GM19468 (cell line): ENCODE measurements around the gene CD200.
"Not testable (repeated sequence)": the region's sequence is repeated elsewhere in the genome, so short reads cannot be mapped to it uniquely, and the experiment has no call there.

Experiments used
- ATAC-seq: cut with Tn5 transposase; IDR thresholded peaks from one replicate; pipeline ENCODE4 v1.9.1; 2021; ENCODE audit warnings: mild to moderate bottlenecking, moderate library complexity, moderate number of reproducible peaks; ENCODE audit not compliant: unreplicated experiment; ENCODE audit errors: extremely low read depth

Gene CD200

DNA sequence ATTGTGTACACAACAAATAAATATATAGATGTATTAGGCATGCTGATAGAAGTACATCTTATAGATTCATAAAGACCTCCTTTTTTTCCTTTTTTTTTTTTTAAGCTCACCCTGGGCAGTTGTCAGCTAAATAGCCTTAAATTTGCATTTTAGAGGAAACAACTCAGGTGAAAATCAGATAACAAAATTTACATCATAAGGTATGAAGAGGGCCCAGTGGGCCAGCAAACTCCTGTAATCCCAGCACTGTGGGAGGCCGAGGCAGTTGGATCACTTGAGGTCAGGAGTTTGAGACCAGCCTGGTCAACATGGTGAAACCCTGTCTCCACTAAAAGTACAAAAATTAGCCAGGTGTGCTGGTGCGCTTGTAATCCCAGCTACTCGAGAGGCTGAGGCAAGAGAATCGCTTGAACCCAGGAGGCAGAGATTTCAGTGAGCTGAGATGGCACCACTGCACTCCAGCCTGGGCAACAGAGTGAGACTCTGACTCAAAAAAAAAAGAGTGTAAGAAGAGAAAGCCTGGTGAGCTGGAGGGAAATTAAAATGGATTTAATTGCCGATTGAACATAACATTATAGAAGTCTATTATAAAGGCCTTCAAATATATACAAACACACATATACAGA, 72.1 kb downstream of the CD200 start:
- not testable (repeated sequence) for ATAC-seq

DNA sequence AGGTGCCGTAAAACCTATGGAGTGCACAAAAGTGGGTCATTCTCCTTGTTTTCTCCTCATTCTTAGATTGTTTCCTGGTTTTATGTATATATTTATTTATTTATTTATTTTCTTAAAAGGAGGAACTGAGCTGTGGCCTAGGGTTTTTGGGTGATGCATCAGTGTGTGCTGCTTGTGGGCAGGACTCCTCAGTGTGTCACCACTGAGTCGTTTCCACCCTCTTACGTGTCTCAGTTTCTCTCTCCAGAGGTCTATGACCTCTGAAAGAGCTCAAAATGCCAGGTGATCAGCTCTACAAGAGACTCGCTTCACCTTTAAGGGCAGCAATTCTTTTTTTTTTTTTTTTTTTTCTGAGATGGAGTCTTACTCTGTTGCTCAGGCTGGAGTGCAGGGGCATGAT, 72.9 kb downstream of the CD200 start:
- no peak for ATAC-seq

DNA sequence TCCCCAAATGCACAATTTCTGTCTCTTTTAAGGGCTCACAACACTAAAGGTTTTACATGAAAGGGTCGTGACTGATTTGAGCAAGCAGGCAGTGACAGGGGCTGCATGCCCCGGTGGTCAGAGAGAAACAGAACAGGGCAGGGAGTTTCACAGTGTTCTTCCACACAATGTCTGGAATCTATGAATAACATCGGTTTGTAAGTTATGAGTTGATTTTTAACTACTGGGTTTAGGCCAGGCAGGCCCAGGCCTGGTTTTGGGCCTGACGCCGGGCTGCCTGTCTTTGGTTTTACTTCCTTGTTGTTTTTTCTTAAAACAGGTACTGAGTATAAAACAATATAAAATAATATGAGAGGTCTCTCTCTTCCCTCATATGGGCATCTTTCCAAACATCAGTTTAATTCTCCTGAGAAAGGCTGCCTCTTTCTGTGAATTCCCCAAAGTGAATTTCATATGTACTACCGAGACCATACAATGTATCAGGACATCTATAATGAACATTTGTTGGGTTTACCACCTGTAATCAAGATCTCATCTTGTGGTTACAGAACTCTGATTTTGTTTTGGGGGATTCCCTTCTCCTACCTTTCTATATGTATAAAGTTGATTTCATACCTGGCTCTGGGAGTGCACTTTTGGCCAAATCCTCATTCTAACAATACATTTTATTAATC, 74.4 kb downstream of the CD200 start:
- ATAC-seq: no peak

DNA sequence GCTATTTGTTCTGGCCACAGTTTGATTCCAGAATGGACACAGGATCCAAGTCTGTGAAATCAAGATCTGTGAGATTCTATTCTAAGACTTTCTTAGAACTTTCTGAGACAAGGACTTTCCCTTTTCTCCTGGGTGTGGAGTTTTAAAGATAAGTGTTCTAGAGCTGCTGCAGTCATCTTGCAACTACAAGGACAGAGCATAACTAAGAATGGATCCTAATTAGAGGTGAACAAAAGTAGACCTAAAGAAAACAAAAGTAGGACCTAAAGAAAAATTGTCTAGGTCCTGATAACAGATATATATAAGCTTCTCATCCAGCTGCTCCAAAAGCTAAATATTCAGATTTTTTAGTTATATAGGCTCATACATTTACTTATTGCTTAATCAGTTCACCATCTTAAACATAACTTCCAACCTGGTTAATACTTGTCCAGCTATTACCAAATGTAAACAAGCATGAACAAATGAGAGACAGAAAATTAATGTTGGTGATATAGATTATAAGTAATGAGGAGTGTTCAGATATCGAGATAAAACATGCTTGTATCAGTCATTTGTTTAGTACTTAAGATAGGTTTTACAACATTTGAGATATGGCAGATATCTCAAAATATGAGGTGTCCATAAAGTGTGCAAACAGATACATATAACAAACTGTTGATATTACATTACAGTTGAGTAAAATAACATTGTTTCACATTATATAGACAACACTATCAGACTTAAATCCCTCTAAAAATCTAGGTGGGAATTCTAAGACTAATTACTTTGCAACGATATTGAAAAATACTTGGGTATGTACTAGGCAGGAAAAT, 75.1 kb downstream of the CD200 start:
- ATAC-seq: no peak

DNA sequence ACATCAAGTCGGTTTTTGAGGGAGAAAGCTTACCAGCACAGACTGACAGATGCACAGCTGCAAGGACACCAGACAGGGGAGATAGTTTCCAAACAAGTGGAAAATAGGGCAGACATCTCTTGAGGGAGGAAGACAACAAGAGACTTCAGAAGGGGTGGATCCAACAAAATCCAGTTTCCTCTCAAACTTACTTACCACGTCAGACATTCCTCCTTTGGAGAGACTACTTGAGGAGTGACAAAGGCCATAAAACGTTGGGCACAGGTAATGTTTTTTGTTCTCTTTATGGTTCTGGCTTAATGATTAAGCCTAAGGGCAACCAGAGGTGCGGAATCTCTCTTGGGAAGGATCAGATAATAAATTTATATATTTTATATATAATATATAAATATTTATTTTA, 76.1 kb downstream of the CD200 start:
- no peak for ATAC-seq

DNA sequence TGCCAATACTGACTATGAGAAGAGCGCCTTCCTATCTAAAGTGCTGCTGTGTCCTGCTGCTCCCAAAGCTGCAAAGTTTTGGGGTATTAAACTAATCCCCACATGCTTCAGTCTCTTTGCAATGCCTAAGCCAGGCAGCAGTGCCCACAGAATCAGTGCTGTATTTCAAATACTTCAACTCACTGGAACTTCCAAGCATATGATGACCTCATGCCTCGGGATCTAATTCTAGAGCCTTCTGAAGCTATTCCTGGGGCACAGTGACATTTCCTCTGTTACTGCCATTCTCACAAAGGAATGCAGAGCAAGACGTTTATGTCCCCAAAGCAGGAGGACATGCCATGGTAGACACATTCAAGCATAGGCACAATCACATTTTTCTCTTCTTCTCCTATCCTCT, 78.5 kb downstream of the CD200 start:
- no peak for ATAC-seq
